Heart right ventricle (tissue), 16 donors: ENCODE results near the gene BLACAT1. TPM values are rescaled to one million over a fixed set of nuclear protein-coding genes. Genes with fewer than 3 reads are reported as not detected.

Experiments
- ATAC-seq, 8 donors: fragments of 200-7000 bp; cut with Tn5 transposase; one replicate each; pipeline ENCODE4 v1.9.1; 2020; ENCODE audit warnings: mild to moderate bottlenecking in 8 of 8, moderate library complexity in 8 of 8, moderate number of reproducible peaks in 1 of 8
- DNase-seq, 2 donors: peaks; one replicate each; pipeline ENCODE4 v3.0.0-alpha.2; 2020
- H3K27ac ChIP-seq, 10 donors: fragments of 200-600 bp; sonication (generic) in 2 of 10; one replicate each; pipeline versions ENCODE4 v1.5.0 to v1.8.0; 2020 to 2022; ENCODE audit warnings: mild to moderate bottlenecking in 3 of 10
- H3K27me3 ChIP-seq, 7 donors: fragments of 200-600 bp; one replicate each; pipeline ENCODE4 v1.8.0; 2021 to 2022; ENCODE audit warnings: mild to moderate bottlenecking in 2 of 7
- H3K36me3 ChIP-seq, 9 donors: fragments of 200-600 bp; sonication (generic) in 1 of 9; one replicate each; pipeline versions ENCODE4 v1.5.0 to v1.8.0; 2020 to 2022; ENCODE audit warnings: mild to moderate bottlenecking in 2 of 9
- H3K4me1 ChIP-seq, 9 donors: fragments of 200-600 bp; sonication (generic) in 1 of 9; one replicate each; pipeline versions ENCODE4 v1.5.0 to v1.8.0; 2020 to 2022; ENCODE audit warnings: mild to moderate bottlenecking in 4 of 9
- H3K4me3 ChIP-seq, 10 donors: fragments of 200-600 bp; sonication (generic) in 2 of 10; one replicate each; pipeline versions ENCODE4 v1.5.0 to v1.8.0; 2020 to 2022; ENCODE audit warnings: mild to moderate bottlenecking in 7 of 10, moderate library complexity in 2 of 10
- H3K9me3 ChIP-seq, 11 donors: fragments of 200-600 bp in 10 of 11; sonication (generic) in 2 of 11; one replicate each; pipeline versions ENCODE4 v1.5.0 to v1.8.0; 2013 to 2022; ENCODE audit warnings: mild to moderate bottlenecking in 2 of 11, control low read depth in 1 of 11, moderate library complexity in 1 of 11
- WGBS, 2 donors: extraction: QIAGEN DNeasy Blood & Tissue Kit; methylation state at CpG; one replicate each; pipeline ENCODE4 v1.1.7; 2013; ENCODE audit warnings: inconsistent platforms in 1 of 2; 5-methylcytosine and 5-hydroxymethylcytosine counted together
- intact Hi-C, 10 donors: fragments of 100-400 bp; cut with DNase I; formaldehyde crosslinking; loops; one replicate each; pipeline versions ENCODE4 v1.11.1 to v1.14.2; 2022
- polyA plus RNA-seq, 2 donors: library from polyadenylated mRNA; stranded (reverse); fragments of 200-250 nt; gene quantifications; one replicate each; pipeline ENCODE4 v1.2.3, GENCODE V29; 2013
- total RNA-seq, 10 donors: library from RNA; stranded (reverse); fragmentation: NEBNext Ultra II Directional in 3 of 10; extraction: Animal tissue kit (Norgen Biotek cat#: 25700) in 3 of 10; gene quantifications; one replicate each; pipeline versions ENCODE4 v1.2.1 to v1.2.4, GENCODE V29; 2021 to 2023
- TF ChIP-seq, protein P1 (sequence below), 9 donors: fragments of 200-600 bp; sonication (generic) in 2 of 9; IDR thresholded peaks; one replicate each; pipeline versions ENCODE4 v1.5.0 to v1.8.0; 2021 to 2022; ENCODE audit warnings: antibody characterized with exemption in 9 of 9, mild to moderate bottlenecking in 5 of 9, moderate library complexity in 1 of 9
- donor health status: Arrhythmogenic right ventricular cardiomyopathy.
- donor health status: ischemic (EF 13 %, LVEDD 7.1; RV severe dilation, severe dysfunction).
- donor health status: healthy with polysubstance abuse.
- donor health status: DM: no; HTN: yes; CAD: no.
- donor health status: DM: no; HTN: no; CAD: no.
- donor health status: ischemic (EF 25% LVEDD 6.9; RV normal size, moderate dysfunction).
- donor health status: ischemic (EF 25% LVEDD 5.7; RV mildly dilated, moderate dysfunction).
- donor health status: healthy.
- donor health status: DM: yes; HTN: yes; CAD: no.
- donor health status: Ischemic cardiomyopathy.
- donor health status: ischemic (EF 35%, LVEDD 5.7; RV mildly dilated, moderate dysfunction).
- donor health status: nonischemic (EF 11% LVEDD 7.7; RV severe dilation, severe dysfunction).
- donor health status: DM: yes; HTN: yes; CAD: no.
- donor health status: PGD.
- donor health status: ischemic (EF 29% LVEDD 5.4; RV normal size, mild dysfunction).
- donor health status: nonischemic (EF 23%, LVEDD 6.1; RV moderate dilation, normal function).

BLACAT1 gene
- total and polyA plus RNA-seq, 12 donors: 0.15 TPM; not detected in 11

DNA sequence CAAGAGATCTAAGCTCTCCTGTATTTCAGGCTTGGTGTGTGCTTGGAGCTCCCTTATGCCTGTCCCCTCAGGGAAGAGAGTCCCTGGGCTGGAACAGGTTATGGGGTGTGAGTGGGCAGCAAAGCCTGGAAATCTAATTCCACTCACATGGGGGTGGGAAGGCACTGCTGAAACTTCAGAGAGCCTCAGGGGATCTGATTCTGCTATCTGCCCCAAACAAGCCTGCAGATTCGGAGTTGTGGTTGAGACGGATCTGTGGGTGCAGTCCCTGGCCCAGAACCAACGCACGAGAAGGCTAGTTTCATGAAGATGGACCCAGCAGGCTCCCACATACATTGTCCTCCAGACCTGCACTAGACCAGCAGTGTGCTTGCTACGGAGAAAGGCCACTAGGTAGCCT lies 2.9 kb downstream of the BLACAT1 start:
- Histone ChIP-seq H3K27ac (no peak overlapping the region), H3K27me3 (peaks cover 24 to 89% (median 75%) of the 10 kb centered on the region in 7 donors), H3K4me1 (peaks cover 0 to 32% (median 19%) of the 10 kb centered on the region in 9 donors), H3K9me3 (no peaks in the 10 kb centered on the region), H3K4me3 (no peak overlapping the region), H3K36me3 (no peaks in the 10 kb centered on the region)
- ATAC-seq: no peak
- no peak for DNase-seq
- TF ChIP-seq, protein P1, sequence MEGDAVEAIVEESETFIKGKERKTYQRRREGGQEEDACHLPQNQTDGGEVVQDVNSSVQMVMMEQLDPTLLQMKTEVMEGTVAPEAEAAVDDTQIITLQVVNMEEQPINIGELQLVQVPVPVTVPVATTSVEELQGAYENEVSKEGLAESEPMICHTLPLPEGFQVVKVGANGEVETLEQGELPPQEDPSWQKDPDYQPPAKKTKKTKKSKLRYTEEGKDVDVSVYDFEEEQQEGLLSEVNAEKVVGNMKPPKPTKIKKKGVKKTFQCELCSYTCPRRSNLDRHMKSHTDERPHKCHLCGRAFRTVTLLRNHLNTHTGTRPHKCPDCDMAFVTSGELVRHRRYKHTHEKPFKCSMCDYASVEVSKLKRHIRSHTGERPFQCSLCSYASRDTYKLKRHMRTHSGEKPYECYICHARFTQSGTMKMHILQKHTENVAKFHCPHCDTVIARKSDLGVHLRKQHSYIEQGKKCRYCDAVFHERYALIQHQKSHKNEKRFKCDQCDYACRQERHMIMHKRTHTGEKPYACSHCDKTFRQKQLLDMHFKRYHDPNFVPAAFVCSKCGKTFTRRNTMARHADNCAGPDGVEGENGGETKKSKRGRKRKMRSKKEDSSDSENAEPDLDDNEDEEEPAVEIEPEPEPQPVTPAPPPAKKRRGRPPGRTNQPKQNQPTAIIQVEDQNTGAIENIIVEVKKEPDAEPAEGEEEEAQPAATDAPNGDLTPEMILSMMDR (IDR thresholded peaks at IDR 0.05): no peak
- intact Hi-C loops: no loop called here
- 73 to 81% methylated on average over 5 of the region's 5 CpGs for WGBS, 2 donors

DNA sequence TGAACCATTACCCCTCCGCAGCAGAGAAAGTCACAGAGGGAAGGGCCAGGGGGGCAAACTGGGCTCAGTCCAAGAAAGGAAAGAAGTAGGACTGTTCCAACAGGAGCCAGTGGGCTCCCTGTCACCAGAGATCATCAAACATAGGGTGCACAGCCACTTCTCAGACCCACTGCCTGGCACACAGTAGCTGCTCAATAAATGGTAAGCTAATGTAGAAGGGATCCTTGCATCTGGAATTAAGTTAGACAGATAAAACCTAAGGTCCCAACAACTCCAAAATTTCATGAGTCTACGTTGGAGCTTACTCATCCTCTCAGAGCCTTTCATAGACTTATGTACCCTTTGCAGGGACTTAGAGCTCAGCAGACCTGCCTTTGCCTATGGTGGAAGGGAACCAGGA lies 3.5 kb downstream of the BLACAT1 start:
- Histone ChIP-seq H3K27me3 (peaks cover 24 to 84% (median 70%) of the 10 kb centered on the region in 7 donors), H3K36me3 (no peaks in the 10 kb centered on the region), H3K4me1 (peaks cover 0 to 36% (median 24%) of the 10 kb centered on the region in 9 donors), H3K27ac (no peak overlapping the region), H3K4me3 (no peak overlapping the region), H3K9me3 (no peaks in the 10 kb centered on the region)
- DNase-seq (no peak), ATAC-seq (no peak)
- TF ChIP-seq, protein P1 (IDR thresholded peaks at IDR 0.05): no peak
- intact Hi-C loops: no loop called here
- 74 to 76% methylated on average over 2 of the region's 2 CpGs for WGBS, 2 donors

DNA sequence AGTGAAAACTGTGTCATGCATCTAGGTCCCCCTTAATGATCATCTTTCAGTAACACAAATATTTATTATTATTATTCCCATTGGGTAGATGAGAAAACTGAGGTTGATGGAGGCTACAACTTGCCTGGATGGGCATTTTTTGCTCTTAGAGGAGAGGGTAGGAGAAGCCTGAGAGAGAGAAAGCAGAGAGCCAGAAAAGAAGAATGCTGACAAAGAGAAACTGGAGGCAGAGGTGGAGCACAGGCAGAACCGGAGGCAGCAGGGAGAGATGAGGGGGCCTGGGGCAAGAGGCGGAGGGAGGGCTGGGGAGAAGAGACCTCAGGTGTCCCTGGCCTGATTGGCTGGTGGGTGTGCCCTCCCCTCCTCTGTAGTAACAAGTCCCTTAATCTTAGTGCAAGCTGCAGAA lies 4.1 kb downstream of the BLACAT1 start:
- H3K9me3 ChIP-seq: no peaks in the 10 kb centered on the region
- no peak overlapping the region for H3K4me3 ChIP-seq
- H3K27me3 ChIP-seq: peaks cover 19 to 78% (median 64%) of the 10 kb centered on the region in 7 donors
- DNase-seq (no peak), ATAC-seq (no peak)
- H3K36me3 ChIP-seq: no peaks in the 10 kb centered on the region
- peaks cover 0 to 36% (median 27%) of the 10 kb centered on the region in 9 donors for H3K4me1 ChIP-seq
- 69 to 81% methylated on average over 2 of the region's 2 CpGs for WGBS, 2 donors
- TF ChIP-seq, protein P1 (IDR thresholded peaks at IDR 0.05): no peak
- intact Hi-C loops: no loop called here
- H3K27ac ChIP-seq: no peak overlapping the region

DNA sequence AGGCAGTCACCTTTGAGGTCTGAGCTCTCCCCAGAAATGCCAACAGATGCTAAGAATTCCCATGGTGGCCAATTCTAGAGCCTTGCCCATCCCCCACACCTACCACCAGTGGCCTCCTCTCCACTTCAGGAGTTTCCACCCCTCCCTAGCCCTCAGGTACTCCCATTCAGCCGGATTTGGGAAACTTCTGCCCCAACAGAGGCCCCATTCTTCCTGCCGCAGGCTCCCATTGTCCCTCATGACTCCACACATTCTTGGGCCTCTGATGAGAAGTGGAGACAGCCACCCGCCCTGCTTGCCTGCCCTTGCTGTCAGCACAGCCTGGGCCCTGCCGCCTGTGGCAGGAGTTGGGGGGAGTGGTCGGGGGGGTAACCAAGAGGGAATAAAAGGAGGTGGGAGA lies 4.6 kb downstream of the BLACAT1 start:
- WGBS, 2 donors: 58 to 62% methylated on average over 5 of the region's 5 CpGs
- no peak for ATAC-seq
- TF ChIP-seq, protein P1 (IDR thresholded peaks at IDR 0.05): no peak
- Histone ChIP-seq H3K27ac (no peak overlapping the region), H3K36me3 (no peaks in the 10 kb centered on the region), H3K9me3 (no peaks in the 10 kb centered on the region), H3K4me1 (peaks cover 0 to 36% (median 27%) of the 10 kb centered on the region in 9 donors), H3K27me3 (peaks cover 13 to 72% (median 58%) of the 10 kb centered on the region in 7 donors), H3K4me3 (no peak overlapping the region)
- intact Hi-C loops: no loop called here
- no peak for DNase-seq
